Activated naive CD8-positive, alpha-beta T cell treated with anti-CD3 and anti-CD28 coated beads, Interleukin-2, amount 50 U/mL, for 24 hours (primary cell): ENCODE results near the gene CTSC.

ENCODE experiments used
- ATAC-seq: fragments of 150-1000 bp; cut with Tn5 transposase; one replicate; pipeline ENCODE4 v1.10.0; 2021
- DNase-seq: peaks from one replicate; pipeline ENCODE4 v3.0.0; 2021
- H3K27ac Mint-ChIP-seq: one replicate; pipeline ENCODE4 v1.8.0; 2021; ENCODE audit warnings: mild to moderate bottlenecking, mixed read lengths
- H3K27me3 Mint-ChIP-seq: one replicate; pipeline ENCODE4 v1.8.0; 2021; ENCODE audit warnings: mixed read lengths
- H3K36me3 Mint-ChIP-seq: one replicate; pipeline ENCODE4 v1.8.0; 2021; ENCODE audit warnings: low read depth, mixed read lengths
- H3K4me1 Mint-ChIP-seq: one replicate; pipeline ENCODE4 v1.8.0; 2021; ENCODE audit warnings: mixed read lengths
- H3K4me3 Mint-ChIP-seq: one replicate; pipeline ENCODE4 v1.8.0; 2021; ENCODE audit warnings: mild to moderate bottlenecking, moderate library complexity, mixed read lengths
- H3K9me3 Mint-ChIP-seq: one replicate; pipeline ENCODE4 v1.8.0; 2021; ENCODE audit warnings: mixed read lengths

The CTSC gene

GRCh38 chr11:88317536-88317935 lies 20.0 kb downstream of the CTSC start:
- Mint-ChIP-seq H3K4me1 (peaks cover 14% of the 10 kb centered on the region), H3K36me3 (peaks cover 45% of the 10 kb centered on the region), H3K27me3 (no peaks in the 10 kb centered on the region), H3K27ac (no peak overlapping the region), H3K4me3 (no peak overlapping the region), H3K9me3 (no peaks in the 10 kb centered on the region)
- DNase-seq (no peak), ATAC-seq (no peak)

- no peak for DNase-seq
- Mint-ChIP-seq H3K4me1 (peaks cover 9% of the 10 kb centered on the region), H3K27ac (no peak overlapping the region), H3K4me3 (no peak overlapping the region), H3K36me3 (peaks cover 37% of the 10 kb centered on the region), H3K27me3 (no peaks in the 10 kb centered on the region), H3K9me3 (no peaks in the 10 kb centered on the region)
- no peak for ATAC-seq
Measured at GRCh38 chr11:88315981-88316441, 21.5 kb downstream of the CTSC start.

- no peak overlapping the region for H3K4me3 Mint-ChIP-seq
- ATAC-seq, result no peak
- DNase-seq, result no peak
- H3K36me3 Mint-ChIP-seq, result peaks cover 34% of the 10 kb centered on the region
- H3K27me3 Mint-ChIP-seq, result no peaks in the 10 kb centered on the region
- peaks cover 5% of the 10 kb centered on the region for H3K4me1 Mint-ChIP-seq
- H3K9me3 Mint-ChIP-seq, result no peaks in the 10 kb centered on the region
- no peak overlapping the region for H3K27ac Mint-ChIP-seq
Measured at GRCh38 chr11:88315015-88315414, 22.5 kb downstream of the CTSC start.

GRCh38 chr11:88313441-88313840 lies 24.1 kb downstream of the CTSC start:
- Mint-ChIP-seq H3K9me3 (no peaks in the 10 kb centered on the region), H3K4me1 (peaks cover 4% of the 10 kb centered on the region), H3K27ac (no peak overlapping the region), H3K27me3 (no peaks in the 10 kb centered on the region), H3K36me3 (peaks cover 40% of the 10 kb centered on the region), H3K4me3 (no peak overlapping the region)
- ATAC-seq (no peak), DNase-seq (no peak)

- Mint-ChIP-seq H3K36me3 (peaks cover 41% of the 10 kb centered on the region), H3K27me3 (no peaks in the 10 kb centered on the region), H3K4me1 (peaks cover 4% of the 10 kb centered on the region), H3K27ac (no peak overlapping the region), H3K4me3 (no peak overlapping the region), H3K9me3 (no peaks in the 10 kb centered on the region)
- ATAC-seq, result no peak
- no peak for DNase-seq
Measured at GRCh38 chr11:88312628-88313027, 24.9 kb downstream of the CTSC start.

- H3K27me3 Mint-ChIP-seq, result no peaks in the 10 kb centered on the region
- no peak for DNase-seq
- peaks cover 4% of the 10 kb centered on the region for H3K4me1 Mint-ChIP-seq
- no peak overlapping the region for H3K27ac Mint-ChIP-seq
- H3K4me3 Mint-ChIP-seq, result no peak overlapping the region
- ATAC-seq, result no peak
- H3K36me3 Mint-ChIP-seq, result peaks cover 52% of the 10 kb centered on the region
- H3K9me3 Mint-ChIP-seq, result no peaks in the 10 kb centered on the region
Measured at GRCh38 chr11:88310246-88310645, 27.3 kb downstream of the CTSC start.

- H3K27ac Mint-ChIP-seq, result no peak overlapping the region
- no peak overlapping the region for H3K4me3 Mint-ChIP-seq
- ATAC-seq (no peak), DNase-seq (no peak)
- peaks cover 6% of the 10 kb centered on the region for H3K4me1 Mint-ChIP-seq
- no peaks in the 10 kb centered on the region for H3K27me3 Mint-ChIP-seq
- peaks cover 58% of the 10 kb centered on the region for H3K36me3 Mint-ChIP-seq
- H3K9me3 Mint-ChIP-seq, result no peaks in the 10 kb centered on the region
Measured at GRCh38 chr11:88308576-88308975, 29.0 kb downstream of the CTSC start.

GRCh38 chr11:88307749-88308425 lies 29.6 kb downstream of the CTSC start:
- peaks cover 12% of the 10 kb centered on the region for H3K4me1 Mint-ChIP-seq
- peaks cover 64% of the 10 kb centered on the region for H3K36me3 Mint-ChIP-seq
- H3K27me3 Mint-ChIP-seq, result no peaks in the 10 kb centered on the region
- no peaks in the 10 kb centered on the region for H3K9me3 Mint-ChIP-seq
- no peak for ATAC-seq
- no peak overlapping the region for H3K27ac Mint-ChIP-seq
- H3K4me3 Mint-ChIP-seq, result no peak overlapping the region
- DNase-seq, result no peak

GRCh38 chr11:88306785-88307184 lies 30.8 kb downstream of the CTSC start:
- H3K27ac Mint-ChIP-seq, result no peak overlapping the region
- H3K36me3 Mint-ChIP-seq, result peaks cover 66% of the 10 kb centered on the region

GRCh38 chr11:88305430-88305829 lies 32.1 kb downstream of the CTSC start:
- Mint-ChIP-seq H3K36me3 (peaks cover 74% of the 10 kb centered on the region), H3K27ac (no peak overlapping the region), H3K4me3 (no peak overlapping the region), H3K27me3 (no peaks in the 10 kb centered on the region), H3K4me1 (peaks cover 31% of the 10 kb centered on the region), H3K9me3 (no peaks in the 10 kb centered on the region)
- DNase-seq (no peak), ATAC-seq (no peak)

More at GRCh38 chr11:88306785-88307184, 30.8 kb downstream of the CTSC start:
- DNase-seq, result no peak
- ATAC-seq, result no peak
- H3K9me3 Mint-ChIP-seq, result no peaks in the 10 kb centered on the region
- H3K4me1 Mint-ChIP-seq, result peaks cover 19% of the 10 kb centered on the region
- H3K4me3 Mint-ChIP-seq, result no peak overlapping the region
- H3K27me3 Mint-ChIP-seq, result no peaks in the 10 kb centered on the region

GRCh38 chr11:88304352-88304751 lies 33.2 kb downstream of the CTSC start:
- Mint-ChIP-seq H3K4me3 (no peak overlapping the region), H3K36me3 (peaks cover 82% of the 10 kb centered on the region), H3K9me3 (no peaks in the 10 kb centered on the region), H3K27me3 (no peaks in the 10 kb centered on the region), H3K27ac (no peak overlapping the region), H3K4me1 (peaks cover 29% of the 10 kb centered on the region)
- DNase-seq, result no peak
- no peak for ATAC-seq

GRCh38 chr11:88303037-88303436 lies 34.5 kb downstream of the CTSC start:
- peaks cover 29% of the 10 kb centered on the region for H3K4me1 Mint-ChIP-seq
- ATAC-seq (peak; percentile 31), DNase-seq (no peak)
- no peaks in the 10 kb centered on the region for H3K27me3 Mint-ChIP-seq
- H3K9me3 Mint-ChIP-seq, result no peaks in the 10 kb centered on the region
- H3K27ac Mint-ChIP-seq, result peak overlapping the region; percentile 25
- H3K4me3 Mint-ChIP-seq, result no peak overlapping the region
- peaks cover 76% of the 10 kb centered on the region for H3K36me3 Mint-ChIP-seq

- Mint-ChIP-seq H3K36me3 (peaks cover 75% of the 10 kb centered on the region), H3K27ac (peak overlapping the region; percentile 79), H3K27me3 (no peaks in the 10 kb centered on the region), H3K4me1 (peaks cover 29% of the 10 kb centered on the region), H3K9me3 (no peaks in the 10 kb centered on the region), H3K4me3 (peak overlapping the region; percentile 30)
- ATAC-seq (peak; percentile 48), DNase-seq (no peak)
Measured at GRCh38 chr11:88301488-88302140, 35.9 kb downstream of the CTSC start.

- Mint-ChIP-seq H3K36me3 (peaks cover 71% of the 10 kb centered on the region), H3K4me1 (peaks cover 29% of the 10 kb centered on the region), H3K27ac (peak overlapping the region; percentile 79), H3K27me3 (no peaks in the 10 kb centered on the region), H3K4me3 (peak overlapping the region; percentile 30), H3K9me3 (no peaks in the 10 kb centered on the region)
- ATAC-seq (peak; percentile 65), DNase-seq (no peak)
Measured at GRCh38 chr11:88300888-88301487, 36.5 kb downstream of the CTSC start.

GRCh38 chr11:88297863-88298262 lies 39.7 kb downstream of the CTSC start:
- no peaks in the 10 kb centered on the region for H3K9me3 Mint-ChIP-seq
- H3K4me1 Mint-ChIP-seq, result peaks cover 31% of the 10 kb centered on the region
- H3K27ac Mint-ChIP-seq, result no peak overlapping the region
- DNase-seq (no peak), ATAC-seq (no peak)
- peaks cover 74% of the 10 kb centered on the region for H3K36me3 Mint-ChIP-seq
- no peak overlapping the region for H3K4me3 Mint-ChIP-seq
- no peaks in the 10 kb centered on the region for H3K27me3 Mint-ChIP-seq
